ENCODE results near the gene SPG21.

DNA sequence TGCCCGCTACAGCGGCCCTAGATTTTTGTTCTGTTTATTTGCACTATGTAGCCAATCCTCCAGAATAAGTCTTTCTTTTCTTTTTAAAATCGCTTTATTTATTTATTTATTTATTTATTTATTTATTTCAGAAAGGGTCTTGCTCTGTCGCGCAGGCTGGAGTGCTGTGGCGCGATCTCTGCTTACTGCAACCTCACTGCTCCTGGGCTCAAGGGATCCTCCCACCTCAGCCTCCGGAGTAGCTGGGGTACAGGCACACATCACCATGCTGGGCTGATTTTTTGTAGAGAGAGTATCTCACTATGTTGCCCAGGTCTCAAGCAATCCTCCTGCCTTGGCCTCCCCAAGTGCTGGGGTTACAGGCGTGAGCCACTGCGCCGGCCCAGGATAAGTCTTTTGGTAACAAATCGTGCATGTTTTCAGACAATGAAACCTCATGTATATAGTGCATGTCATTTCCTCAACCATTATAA, 40.1 kb upstream of the SPG21 start:
- TF ChIP-seq LEF1 (IDR thresholded peaks at IDR 0.05; ENCODE audit: borderline replicate concordance) (no peak), ARNT (IDR thresholded peaks at IDR 0.05) (no peak), HDGF (IDR thresholded peaks at IDR 0.05; ENCODE audit: borderline replicate concordance) (no peak), FOXA1 (IDR thresholded peaks at IDR 0.05) (no peak), ELF4 (IDR thresholded peaks at IDR 0.05) (no peak), SUZ12 (IDR thresholded peaks at IDR 0.05) (no peak), NFRKB (IDR thresholded peaks at IDR 0.05) (no peak)
